Osteoblast (primary cell): ENCODE results near the gene TULP1. TPM values are rescaled to one million over a fixed set of nuclear protein-coding genes. Genes with fewer than 3 reads are reported as not detected.

Source experiments
- DNase-seq: peaks from one replicate; pipeline ENCODE4 v3.0.0; 2011; ENCODE audit warnings: low spot score, mixed read lengths; ENCODE audit not compliant: insufficient read length; ENCODE audit errors: missing footprints
- H2AFZ ChIP-seq: 2 replicates; pipeline ENCODE4 v1.6.0; 2011; ENCODE audit warnings: mild to moderate bottlenecking, low read length
- H3K27ac ChIP-seq: 2 replicates; pipeline ENCODE4 v1.5.1; 2011; ENCODE audit warnings: mild to moderate bottlenecking, low read depth, low read length, moderate library complexity
- H3K27me3 ChIP-seq: 2 replicates; pipeline ENCODE4 v1.6.0; 2012; ENCODE audit warnings: mild to moderate bottlenecking, control low read depth, inconsistent platforms, low read length, moderate library complexity; ENCODE audit not compliant: insufficient read depth
- H3K36me3 ChIP-seq: 2 replicates; pipeline ENCODE4 v1.5.1; 2011; ENCODE audit warnings: mild to moderate bottlenecking, low read length, control low read depth, moderate library complexity; ENCODE audit not compliant: insufficient read depth
- H3K4me1 ChIP-seq: 2 replicates; pipeline ENCODE4 v1.5.1; 2011; ENCODE audit warnings: mild to moderate bottlenecking, low read length, control low read depth, moderate library complexity; ENCODE audit not compliant: insufficient read depth
- H3K4me2 ChIP-seq: 2 replicates; pipeline ENCODE4 v1.6.0; 2011; ENCODE audit warnings: mild to moderate bottlenecking, low read length; ENCODE audit not compliant: insufficient read depth
- H3K4me3 ChIP-seq: fragments of 200-600 bp; sonication (generic); 3 replicates; pipeline ENCODE4 v1.5.1; 2012; ENCODE audit warnings: mild to moderate bottlenecking, low read length, inconsistent platforms; ENCODE audit not compliant: insufficient read depth
- H3K79me2 ChIP-seq: 2 replicates; pipeline ENCODE4 v1.6.0; 2012; ENCODE audit warnings: mild to moderate bottlenecking, low read length, control low read depth, inconsistent platforms; ENCODE audit not compliant: insufficient read depth
- H3K9me3 ChIP-seq: 2 replicates; pipeline ENCODE4 v1.5.1; 2011; ENCODE audit warnings: low read depth, low read length, control low read depth
- H4K20me1 ChIP-seq: 2 replicates; pipeline ENCODE4 v1.6.0; 2012; ENCODE audit warnings: mild to moderate bottlenecking, low read length, control low read depth; ENCODE audit not compliant: insufficient read depth
- total RNA-seq: library from RNA; depleted of rRNA; stranded (reverse); fragments of >200 nt; gene quantifications from 2 replicates; pipeline ENCODE4 v1.2.3, GENCODE V29; 2012
- TF ChIP-seq, protein P1 (sequence below): IDR thresholded peaks from 2 replicates; pipeline ENCODE4 v1.5.1; 2011; ENCODE audit warnings: mild to moderate bottlenecking, low read depth, low read length, moderate library complexity; ENCODE audit errors: extremely low read depth

The TULP1 gene
- total RNA-seq, 1 donor: not detected

- DNase-seq: peak; percentile 93
- Histone ChIP-seq H3K4me3 (peak overlapping the region; percentile 13), H2AFZ (no peak overlapping the region), H3K27ac (peak overlapping the region; percentile 63), H3K4me1 (peaks cover 30% of the 10 kb centered on the region), H3K27me3 (no peaks in the 10 kb centered on the region), H3K4me2 (peak overlapping the region; percentile 53), H3K9me3 (no peaks in the 10 kb centered on the region), H4K20me1 (peaks cover 15% of the 10 kb centered on the region), H3K36me3 (peaks cover 15% of the 10 kb centered on the region), H3K79me2 (peaks cover 50% of the 10 kb centered on the region)
- TF ChIP-seq, protein P1, sequence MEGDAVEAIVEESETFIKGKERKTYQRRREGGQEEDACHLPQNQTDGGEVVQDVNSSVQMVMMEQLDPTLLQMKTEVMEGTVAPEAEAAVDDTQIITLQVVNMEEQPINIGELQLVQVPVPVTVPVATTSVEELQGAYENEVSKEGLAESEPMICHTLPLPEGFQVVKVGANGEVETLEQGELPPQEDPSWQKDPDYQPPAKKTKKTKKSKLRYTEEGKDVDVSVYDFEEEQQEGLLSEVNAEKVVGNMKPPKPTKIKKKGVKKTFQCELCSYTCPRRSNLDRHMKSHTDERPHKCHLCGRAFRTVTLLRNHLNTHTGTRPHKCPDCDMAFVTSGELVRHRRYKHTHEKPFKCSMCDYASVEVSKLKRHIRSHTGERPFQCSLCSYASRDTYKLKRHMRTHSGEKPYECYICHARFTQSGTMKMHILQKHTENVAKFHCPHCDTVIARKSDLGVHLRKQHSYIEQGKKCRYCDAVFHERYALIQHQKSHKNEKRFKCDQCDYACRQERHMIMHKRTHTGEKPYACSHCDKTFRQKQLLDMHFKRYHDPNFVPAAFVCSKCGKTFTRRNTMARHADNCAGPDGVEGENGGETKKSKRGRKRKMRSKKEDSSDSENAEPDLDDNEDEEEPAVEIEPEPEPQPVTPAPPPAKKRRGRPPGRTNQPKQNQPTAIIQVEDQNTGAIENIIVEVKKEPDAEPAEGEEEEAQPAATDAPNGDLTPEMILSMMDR: no peak
Measured at GRCh38 chr6:35484921-35485392, 27.7 kb downstream of the TULP1 start.

GRCh38 chr6:35483893-35484645 lies 28.6 kb downstream of the TULP1 start:
- Histone ChIP-seq H3K4me3 (no peak overlapping the region), H3K27me3 (no peaks in the 10 kb centered on the region), H4K20me1 (peaks cover 15% of the 10 kb centered on the region), H3K79me2 (peaks cover 43% of the 10 kb centered on the region), H3K9me3 (no peaks in the 10 kb centered on the region), H3K4me2 (no peak overlapping the region), H3K36me3 (peaks cover 15% of the 10 kb centered on the region), H2AFZ (no peak overlapping the region), H3K4me1 (peaks cover 26% of the 10 kb centered on the region), H3K27ac (no peak overlapping the region)
- TF ChIP-seq, protein P1: no peak
- peak; percentile 75 for DNase-seq

DNA sequence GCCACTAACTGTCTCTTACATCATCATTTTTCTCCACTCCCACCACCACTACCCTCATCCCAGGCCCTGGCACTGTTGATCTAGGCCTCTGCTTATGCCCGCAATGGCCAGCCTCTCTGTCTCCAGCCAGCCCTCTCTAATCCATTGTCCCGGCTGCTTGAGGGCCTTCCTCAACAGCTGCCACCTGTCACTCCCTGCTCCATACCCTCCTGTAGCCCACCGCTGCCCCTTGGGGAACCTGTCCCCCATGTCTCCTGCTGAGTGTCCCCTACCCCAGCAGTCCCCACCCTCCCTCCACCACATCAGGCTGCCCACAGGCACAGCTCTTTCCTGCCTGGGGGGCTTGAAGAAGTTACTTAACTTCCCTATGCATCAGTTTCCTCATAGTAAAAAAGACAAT lies 29.2 kb downstream of the TULP1 start:
- Histone ChIP-seq H3K27ac (no peak overlapping the region), H3K27me3 (no peaks in the 10 kb centered on the region), H3K4me3 (no peak overlapping the region), H4K20me1 (peaks cover 15% of the 10 kb centered on the region), H2AFZ (no peak overlapping the region), H3K79me2 (peaks cover 42% of the 10 kb centered on the region), H3K36me3 (peaks cover 15% of the 10 kb centered on the region), H3K4me2 (no peak overlapping the region), H3K4me1 (peaks cover 26% of the 10 kb centered on the region), H3K9me3 (no peaks in the 10 kb centered on the region)
- DNase-seq: no peak
- TF ChIP-seq, protein P1: no peak

GRCh38 chr6:35483062-35483461 lies 29.6 kb downstream of the TULP1 start:
- H3K79me2 ChIP-seq: peaks cover 38% of the 10 kb centered on the region

More at GRCh38 chr6:35483062-35483461, 29.6 kb downstream of the TULP1 start:
- peaks cover 15% of the 10 kb centered on the region for H4K20me1 ChIP-seq
- TF ChIP-seq, protein P1: no peak
- H3K4me1 ChIP-seq: peaks cover 22% of the 10 kb centered on the region
- no peaks in the 10 kb centered on the region for H3K9me3 ChIP-seq
- peaks cover 18% of the 10 kb centered on the region for H3K36me3 ChIP-seq
- H3K4me2 ChIP-seq: no peak overlapping the region
- no peak overlapping the region for H3K4me3 ChIP-seq
- no peak overlapping the region for H2AFZ ChIP-seq
- no peak overlapping the region for H3K27ac ChIP-seq
- peak; percentile 62 for DNase-seq
- H3K27me3 ChIP-seq: no peaks in the 10 kb centered on the region
